Measurements from ENCODE around the gene GALNT1.
A peak's percentile ranks its signal among the peaks of the same experiment; 100 is the strongest.

GALNT1 gene

DNA sequence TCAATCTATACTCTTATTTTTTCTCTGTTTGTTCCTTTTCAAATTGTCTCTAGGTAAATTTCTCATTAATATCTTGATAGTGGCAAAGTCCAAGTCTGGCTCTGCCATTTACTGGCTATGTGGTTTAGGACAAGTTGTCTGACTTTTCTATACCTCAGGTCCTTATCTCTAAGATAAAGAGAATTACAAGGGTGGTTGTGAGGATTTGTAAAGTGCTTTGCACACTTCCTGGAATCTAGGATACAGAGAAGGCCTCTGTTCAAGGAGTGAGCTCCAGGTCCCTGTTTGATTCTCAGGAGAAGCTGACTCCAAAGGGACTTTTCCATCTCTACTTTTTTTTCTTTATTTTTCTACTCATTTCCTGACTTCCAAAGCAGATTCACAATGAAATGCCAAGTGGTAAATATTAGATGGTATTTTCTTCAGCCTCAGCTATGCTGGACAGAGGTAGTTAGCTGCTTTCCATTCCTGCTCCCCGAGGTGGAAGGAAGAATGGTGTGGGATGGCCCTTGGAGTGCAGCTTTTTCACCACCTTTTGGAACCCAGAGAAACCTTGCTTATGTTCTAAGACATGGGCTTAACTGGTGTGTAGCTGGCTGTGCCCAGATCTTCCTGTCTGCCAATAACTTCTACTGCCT, 90.5 kb downstream of the GALNT1 start:
- no peak for DNase-seq (ENCODE audit: low spot score)

DNA sequence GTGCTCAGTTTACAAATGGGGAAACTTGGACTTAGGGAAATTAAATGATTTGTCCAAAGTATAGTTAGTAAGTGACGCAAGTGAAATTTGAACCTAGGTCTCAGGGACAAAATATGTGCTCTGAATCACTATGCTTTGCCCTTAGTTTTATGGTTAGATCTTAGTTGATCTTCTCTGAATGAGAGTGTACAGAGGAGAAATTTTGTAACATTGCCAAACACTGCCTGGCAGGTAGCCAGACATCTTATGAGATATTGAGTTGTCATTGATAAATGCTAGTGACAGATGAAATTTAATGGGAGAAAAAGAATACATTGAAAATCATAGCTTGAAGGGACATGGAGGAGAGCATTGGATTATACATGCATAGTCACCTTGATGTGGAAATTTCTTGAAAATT, 91.4 kb downstream of the GALNT1 start:
- no peak for DNase-seq (ENCODE audit: low spot score)

DNA sequence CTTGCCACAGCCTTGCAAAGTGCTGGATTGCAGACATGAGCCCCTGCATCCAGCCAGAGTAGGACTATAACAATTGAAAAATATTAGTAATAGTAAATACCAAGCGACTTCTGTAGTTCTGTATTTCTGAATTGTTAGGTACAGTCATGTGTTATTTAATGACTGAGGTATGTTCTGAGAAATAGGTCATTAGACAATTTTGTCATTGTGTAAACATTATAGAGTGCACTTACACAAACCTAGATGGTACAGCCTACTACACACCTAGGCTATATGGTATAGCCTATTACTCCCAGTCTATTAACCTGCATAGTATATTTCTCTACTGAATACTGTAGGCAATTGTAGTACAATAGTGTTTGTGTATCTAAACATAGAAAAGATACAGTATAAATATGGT, 92.1 kb downstream of the GALNT1 start:
- DNase-seq (ENCODE audit: low spot score) = no peak

DNA sequence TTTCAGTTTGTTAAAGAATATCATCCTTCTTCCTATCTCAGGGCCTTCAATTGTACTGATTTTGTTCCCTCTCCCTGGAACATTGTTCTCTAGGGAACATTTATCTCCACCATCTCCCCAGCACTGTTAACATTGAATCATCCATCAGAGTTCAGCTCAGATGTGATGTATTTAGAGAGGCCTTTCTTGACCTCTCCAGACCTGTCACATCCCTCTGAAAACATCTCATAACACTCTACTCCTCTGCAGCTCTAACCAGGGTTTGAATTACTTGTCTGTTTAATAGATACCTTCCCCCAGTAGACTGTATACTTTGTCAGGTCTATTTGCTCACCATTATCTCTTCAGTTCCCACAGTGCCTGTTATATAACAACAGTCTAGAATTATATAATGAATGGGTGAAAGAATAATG, 98.6 kb downstream of the GALNT1 start:
- DNase-seq (ENCODE audit: low spot score) = peak; percentile 60

DNA sequence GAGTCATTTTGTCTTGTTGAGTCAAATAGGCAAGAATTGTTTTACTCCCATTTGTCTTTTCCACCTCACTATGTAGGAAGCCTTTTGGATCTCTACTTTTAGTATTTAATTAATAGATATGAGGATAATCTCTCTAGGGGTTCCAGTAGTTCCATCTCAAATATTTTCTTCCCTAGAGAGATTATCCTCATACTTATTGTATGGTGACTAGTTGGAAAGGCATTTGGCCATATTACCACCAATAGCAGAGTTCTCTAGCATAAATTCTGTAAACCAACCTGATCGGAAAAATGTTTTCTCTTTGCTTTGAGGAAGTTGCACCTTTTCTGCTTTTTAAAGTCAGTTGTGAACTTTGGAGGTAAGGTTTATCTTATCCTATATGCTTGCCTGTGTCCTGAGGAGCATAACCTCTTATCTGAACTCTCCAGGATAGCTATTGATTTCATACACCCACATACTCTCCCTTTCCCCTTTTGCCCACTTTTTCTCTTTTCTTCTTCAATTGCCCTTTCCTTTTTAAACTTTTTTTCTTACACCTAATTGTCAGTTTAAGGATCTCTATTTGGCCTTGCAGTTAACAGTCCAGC, 100.8 kb downstream of the GALNT1 start:
- no peak for DNase-seq (ENCODE audit: low spot score)

DNA sequence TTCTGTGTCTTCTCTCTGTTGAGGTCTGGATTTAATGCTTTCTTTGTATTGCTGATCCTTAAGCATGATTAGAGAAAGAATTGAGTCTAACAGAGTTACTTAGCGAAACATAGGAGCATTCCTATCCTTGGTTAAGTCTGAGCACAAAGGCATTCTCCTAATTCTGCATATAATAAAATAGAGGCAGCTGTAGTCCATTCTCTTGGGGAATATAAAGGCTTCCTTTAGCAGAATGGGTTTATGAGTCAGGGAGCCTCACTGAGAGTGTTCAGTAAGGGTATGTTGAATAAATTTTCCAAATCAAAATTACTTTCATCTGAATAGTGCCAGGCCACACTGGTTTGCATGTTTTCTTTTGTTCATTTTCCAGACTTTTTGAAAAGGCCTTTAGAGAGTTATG, 101.5 kb downstream of the GALNT1 start:
- no peak for DNase-seq (ENCODE audit: low spot score)

DNA sequence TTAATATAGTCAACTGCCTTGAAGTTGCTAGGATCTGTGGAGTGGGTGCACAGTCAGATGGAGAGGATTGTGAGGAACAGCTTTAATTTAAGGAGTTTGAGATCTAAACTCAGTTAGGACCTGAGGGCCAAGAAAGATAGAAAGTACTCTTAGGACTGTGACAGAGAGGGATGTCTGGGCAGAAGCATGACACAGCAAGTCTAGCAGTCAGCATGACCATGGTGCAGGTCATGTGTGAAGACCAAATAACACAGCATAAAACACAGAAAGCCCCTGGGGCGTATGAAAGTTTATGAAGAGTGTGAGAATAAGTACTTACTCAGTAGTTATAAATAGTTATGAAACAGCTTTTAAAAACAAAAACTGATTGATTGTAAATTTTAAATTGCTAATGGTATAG, 107.2 kb downstream of the GALNT1 start:
- DNase-seq (ENCODE audit: low spot score) = no peak

DNA sequence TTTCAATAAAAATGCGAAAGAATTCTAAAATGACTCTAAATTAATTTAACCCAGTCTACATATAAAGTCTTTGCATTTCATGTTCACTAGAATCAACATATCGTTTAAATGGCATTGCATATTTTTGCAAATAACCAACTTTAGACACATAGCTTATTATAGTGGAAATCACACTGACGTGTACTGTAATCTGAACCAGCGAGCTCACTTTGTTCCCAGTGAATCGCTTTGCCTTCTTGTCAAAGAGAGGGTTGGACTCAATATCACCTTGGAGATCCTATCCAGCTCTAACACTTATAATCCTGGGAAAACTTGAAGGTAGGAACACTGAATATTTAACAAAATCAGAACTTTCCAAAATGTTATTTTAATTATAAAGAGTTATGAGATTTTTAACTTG, 108.2 kb downstream of the GALNT1 start:
- DNase-seq (ENCODE audit: low spot score) = no peak

DNA sequence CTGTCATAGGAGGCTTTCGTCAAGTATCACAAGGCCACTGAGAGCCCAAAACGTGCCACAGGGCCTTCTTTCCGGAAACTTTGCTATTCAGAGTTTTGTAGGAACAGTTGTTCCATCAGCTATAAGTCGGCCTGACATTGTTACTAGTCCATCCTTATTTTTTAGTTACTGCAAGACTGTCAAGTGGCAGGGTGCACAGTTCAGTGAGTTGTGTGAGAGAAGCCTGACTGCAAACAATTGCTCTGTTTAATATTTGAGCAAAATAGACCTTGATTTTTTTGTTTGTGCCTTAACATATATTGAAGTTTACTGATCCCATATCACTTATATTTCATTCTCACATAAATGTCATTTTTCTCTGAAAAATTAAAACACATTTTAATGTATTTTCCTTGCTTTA, 110.1 kb downstream of the GALNT1 start:
- no peak for DNase-seq (ENCODE audit: low spot score)

DNA sequence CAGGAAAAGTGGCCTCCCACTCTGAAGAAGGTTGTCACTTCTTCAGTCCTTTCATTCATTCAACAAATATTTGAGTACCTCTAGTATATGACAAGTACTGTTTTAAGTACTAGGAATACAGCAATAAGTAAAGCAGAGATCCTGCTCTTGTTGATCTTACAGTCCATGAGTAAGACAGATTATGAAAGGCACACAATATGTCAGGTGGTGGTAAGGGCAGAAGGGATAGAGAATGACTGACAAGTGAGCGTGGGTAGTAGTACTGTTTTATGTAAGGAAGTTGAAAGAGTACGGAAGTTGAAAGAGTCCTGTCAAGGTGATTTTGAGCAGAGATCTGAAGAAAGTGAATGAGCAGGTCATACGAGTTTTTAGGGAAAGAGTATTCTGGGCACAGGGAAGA, 111.3 kb downstream of the GALNT1 start:
- no peak for DNase-seq (ENCODE audit: low spot score)

DNA sequence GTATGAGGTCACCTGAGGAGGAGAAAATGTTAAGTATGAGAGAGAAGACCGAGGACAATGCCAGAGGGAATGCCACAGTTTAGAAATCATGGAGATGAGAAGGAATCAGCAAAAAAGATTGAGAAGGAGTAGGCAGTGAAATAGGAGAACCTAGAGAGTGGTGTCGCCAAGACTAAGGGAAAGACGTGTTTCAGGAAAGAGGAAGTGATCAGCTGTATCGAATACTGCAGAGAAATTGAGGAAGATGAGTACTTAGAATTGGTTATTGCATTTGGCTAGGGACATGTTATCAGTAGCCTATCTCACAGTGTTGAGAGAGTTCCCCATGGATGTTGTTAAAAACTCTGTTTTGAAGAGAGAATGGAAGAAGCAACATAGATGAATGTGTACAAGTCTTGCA, 112.3 kb downstream of the GALNT1 start:
- no peak for DNase-seq (ENCODE audit: low spot score)

DNA sequence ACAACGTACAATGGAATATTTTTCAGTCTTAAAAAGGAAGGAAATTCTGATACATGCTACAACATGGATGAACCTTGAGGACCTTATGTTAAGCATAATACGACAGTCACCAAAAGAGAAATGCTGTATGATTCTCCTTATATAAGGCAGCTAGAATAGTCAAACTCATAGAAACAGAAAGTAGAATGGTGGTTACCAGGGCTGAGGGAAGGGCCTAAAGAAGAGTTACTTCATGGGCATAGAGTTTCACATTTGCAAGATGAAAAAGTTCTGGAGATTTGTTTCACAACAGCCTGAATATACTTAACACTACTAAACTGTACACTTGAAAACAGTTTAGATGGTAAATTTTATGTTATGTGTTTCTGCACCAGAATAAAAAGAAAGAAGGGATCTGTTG, 113.3 kb downstream of the GALNT1 start:
- no peak for DNase-seq (ENCODE audit: low spot score)

DNA sequence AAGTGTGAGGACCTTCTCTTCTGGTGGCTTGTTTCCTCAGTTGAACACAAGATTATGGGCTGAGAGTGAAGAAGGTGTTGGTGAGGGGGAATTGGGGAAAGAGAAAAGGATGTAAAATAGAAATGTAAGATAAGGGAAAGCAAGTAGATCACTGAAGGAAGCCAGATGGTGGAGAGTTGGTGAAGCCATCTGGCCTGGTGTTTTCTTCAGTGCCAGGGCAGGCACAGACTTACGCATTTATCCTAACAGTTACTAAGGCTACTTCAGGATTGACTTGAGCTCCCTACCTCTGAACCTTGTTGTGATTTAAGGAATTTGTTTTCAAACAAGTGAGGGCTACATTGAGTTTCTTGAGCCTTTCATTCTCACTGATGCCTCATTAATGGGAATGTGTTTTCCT, 113.8 kb downstream of the GALNT1 start:
- DNase-seq (ENCODE audit: low spot score) = no peak

DNA sequence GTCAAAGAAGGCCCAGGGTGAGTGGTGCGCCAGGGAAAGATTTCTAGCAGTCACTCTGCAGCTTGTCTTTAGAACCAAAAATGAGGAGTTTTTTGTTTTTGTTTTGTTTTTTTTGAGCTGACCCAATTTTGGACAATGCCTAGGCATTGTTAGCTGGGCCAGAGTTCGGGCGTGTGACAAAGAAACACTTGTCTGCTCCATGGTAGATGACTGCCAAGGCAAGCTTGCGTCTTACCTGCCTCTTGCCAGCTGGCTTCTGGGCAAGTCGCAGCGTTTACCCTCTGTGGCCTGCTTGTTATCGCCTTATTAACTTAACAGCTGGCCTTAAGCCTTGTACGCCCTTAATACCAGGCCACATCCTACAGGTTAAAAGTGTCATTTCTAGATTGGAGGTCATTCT, 114.3 kb downstream of the GALNT1 start:
- no peak for DNase-seq (ENCODE audit: low spot score)

DNA sequence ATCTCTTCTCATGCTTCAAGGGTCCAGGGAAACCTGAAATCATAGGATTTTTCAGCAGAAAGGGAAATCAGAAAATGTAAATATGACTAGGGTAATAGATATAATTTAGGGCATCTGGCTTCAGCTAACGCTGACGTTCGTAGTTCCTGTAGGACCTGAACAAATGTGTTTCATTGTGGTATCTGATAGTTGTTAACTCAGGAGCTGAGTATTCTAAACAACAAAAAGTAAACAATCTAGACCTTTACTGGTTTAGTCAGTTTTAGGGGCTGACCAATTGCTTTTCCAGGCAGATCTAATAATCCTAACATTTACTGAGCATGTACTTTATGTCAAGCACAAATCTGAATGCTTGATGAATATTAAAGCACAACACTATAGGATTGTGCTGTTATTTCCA, 114.8 kb downstream of the GALNT1 start:
- DNase-seq (ENCODE audit: low spot score) = no peak

DNA sequence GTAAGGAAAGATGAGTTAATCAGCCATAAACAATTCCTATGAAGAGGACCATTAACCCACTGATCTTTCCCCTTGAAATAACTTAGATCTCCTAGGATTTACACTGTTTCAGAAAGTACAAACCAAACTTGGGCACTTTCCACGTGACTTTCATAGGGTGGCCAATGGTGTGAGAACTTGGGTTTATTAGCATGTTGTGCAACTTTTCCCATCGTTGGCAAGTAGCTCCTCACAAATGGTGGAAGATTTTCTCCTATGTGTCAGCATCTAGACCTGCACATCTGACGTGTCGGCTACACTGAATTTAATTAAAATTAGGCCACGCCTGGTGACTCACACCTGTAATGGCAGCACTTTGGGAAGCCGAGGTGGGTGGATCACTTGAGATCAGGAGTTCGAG, 116.3 kb downstream of the GALNT1 start:
- no peak for DNase-seq (ENCODE audit: low spot score)

DNA sequence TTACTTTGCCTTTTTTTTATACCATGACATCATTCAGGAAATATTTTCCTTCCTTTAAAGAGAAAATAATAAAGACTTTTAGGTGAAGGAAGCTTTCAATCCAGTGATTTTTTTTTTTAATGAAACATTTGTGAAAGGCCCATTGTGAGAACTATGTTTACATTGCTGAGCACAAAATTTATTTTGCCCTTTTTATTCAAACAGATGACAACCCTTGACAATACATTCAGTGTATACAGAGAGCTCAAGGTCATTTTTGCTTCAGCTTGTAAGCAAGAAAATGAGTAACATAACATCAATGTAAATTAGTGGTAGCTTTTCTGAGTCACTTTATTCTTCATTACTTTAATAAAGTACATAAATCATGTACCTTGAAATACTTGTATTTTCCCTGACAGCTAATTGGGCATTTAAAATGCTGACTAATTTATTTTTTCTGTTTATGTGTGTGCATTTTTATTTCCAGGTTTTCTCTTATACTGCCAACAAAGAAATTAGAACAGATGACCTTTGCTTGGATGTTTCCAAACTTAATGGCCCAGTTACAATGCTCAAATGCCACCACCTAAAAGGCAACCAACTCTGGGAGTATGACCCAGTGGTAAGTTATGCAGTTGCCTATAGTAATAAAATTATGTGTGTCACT, 121.6 kb downstream of the GALNT1 start:
- no peak for DNase-seq (ENCODE audit: low spot score)

DNA sequence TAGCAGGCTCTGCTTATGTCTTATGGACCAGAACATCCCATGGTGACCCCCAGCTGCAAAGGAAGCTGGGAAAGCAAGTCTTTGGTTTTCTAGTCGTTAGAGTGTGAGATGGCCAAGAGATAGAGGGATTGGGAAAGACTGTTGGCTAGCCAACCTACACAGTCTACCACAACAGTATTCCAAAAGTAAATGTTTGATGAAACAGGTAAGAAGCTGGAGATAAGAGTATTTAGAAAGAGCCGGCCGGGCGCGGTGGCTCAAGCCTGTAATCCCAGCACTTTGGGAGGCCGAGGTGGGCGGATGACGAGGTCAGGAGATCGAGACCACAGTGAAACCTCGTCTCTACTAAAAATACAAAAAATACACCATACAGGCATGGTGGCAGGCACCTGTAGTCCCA, 124.4 kb downstream of the GALNT1 start:
- no peak for DNase-seq (ENCODE audit: low spot score)

DNA sequence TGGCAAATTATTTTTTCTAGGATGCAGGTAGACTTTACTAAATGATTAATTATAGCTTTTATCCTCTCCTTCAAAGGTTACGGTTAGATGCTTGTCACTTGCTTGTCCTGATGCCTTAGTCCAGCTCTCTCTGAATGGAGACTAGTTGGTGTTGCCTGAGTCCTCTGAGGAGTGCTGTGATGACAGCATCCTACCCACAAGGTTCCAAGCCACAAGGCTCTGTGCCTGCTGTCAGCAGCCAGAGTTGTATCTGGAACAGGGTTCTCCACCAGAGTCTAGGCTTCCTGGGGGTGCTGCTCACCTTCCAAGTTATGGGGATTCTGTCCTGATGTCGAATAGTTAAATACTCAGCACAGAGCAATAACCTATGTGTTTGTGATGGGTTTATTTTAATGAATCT, 125.7 kb downstream of the GALNT1 start:
- no peak for DNase-seq (ENCODE audit: low spot score)

DNA sequence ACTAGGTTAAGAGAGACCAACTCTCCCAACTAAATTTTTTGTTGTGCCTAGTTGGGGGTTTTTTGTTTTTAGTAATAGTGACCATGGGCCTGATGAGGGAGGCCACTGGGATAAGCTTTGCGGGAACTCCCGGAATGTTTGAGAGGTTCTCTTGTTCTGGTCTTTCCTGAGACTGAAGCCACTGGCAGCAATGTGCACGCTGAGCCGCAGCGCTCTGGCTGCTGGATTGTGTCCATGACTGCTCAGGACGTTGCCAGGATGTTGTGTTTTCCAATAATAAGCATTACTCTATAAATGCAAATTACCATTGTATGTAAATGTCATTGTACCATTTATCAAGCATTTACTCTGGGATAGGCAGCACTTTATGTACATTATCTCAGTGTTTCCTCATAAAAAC, 126.1 kb downstream of the GALNT1 start:
- DNase-seq (ENCODE audit: low spot score) = no peak

DNA sequence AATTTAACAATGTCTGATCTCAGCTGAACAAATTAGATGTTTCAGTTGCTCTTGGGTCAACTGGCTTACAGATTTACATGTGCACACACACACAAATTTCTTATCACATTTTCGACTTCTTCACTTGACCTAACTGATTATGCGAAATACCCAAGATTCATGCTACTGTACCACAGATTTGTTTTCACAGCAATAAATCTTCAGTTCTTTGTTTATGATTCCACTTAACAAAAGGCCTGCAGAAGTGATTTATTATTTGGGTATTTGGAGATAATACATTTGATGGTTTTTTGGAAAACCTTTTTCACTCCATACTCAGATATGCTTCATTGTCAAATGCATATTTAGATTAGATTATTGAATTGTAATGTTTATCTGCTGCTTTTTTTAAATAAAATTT, 129.0 kb downstream of the GALNT1 start:
- DNase-seq (ENCODE audit: low spot score) = no peak

DNA sequence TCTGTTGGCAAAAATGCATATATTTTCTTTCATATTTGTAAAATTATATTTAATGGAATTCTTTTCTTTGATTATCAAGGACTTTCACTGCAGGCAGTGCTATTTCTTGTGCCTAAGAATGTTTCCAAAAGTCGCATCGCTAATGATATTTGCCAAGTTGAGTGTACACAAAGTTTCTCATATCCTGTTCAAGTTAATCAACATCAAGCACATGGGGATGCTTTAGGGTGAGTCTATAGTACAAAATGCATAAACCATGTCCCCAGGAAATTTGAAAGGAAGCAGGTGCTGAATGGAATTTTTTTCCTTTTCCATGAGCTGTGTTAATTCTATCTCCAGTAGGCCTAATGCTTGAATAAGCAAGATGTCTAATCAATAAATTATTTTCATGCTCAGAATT, 129.7 kb downstream of the GALNT1 start:
- no peak for DNase-seq (ENCODE audit: low spot score)

DNA sequence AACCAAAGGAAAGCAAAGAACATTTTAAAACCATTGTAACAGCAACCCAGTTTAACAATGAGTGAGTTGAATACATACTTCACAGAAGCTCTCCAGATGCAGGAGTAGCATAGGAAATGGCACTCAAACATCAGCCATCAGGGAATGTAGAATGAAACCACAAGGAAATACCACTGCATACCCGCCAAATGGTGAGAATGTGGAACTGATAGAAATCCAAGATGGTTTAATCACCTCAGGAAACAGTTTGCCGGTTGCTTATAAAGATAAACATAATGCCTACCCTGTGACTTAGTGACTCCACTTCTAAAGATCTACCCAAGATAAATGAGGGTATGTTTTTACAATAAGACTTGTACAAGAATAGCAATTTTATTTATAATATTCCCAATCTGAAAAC, 132.0 kb downstream of the GALNT1 start:
- DNase-seq (ENCODE audit: low spot score) = no peak

DNA sequence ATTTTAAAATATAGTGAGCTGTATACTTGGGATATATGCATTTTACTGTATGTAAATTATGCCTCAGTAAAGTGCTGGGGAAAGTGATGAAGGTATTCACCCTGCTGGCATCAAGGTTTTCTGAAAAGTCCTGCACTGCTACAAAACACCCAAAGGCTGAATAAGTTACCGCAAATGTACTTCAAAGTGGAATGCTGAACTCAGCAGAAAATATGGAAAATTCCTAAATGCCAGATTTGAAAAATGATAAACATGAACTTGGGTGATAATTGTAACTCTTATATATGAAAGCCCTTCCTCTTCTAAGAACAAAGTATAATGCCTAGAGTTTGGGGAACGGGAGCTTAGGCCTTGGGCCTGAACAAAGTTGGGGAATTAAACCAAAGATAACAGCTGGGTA, 133.0 kb downstream of the GALNT1 start:
- DNase-seq (ENCODE audit: low spot score) = no peak
